Naive thymus-derived CD4-positive, alpha-beta T cell (primary cell): ENCODE data around the gene SPON2. TPM values are rescaled to one million over a fixed set of nuclear protein-coding genes. Genes with fewer than 3 reads are reported as not detected.
A peak's percentile ranks its signal among the peaks of the same experiment; 100 is the strongest.

Source experiments
- ATAC-seq: fragments of 150-1000 bp; cut with Tn5 transposase; 2 replicates; pipeline ENCODE4 v1.10.0; 2021; ENCODE audit warnings: mild to moderate bottlenecking, moderate library complexity
- CTCF ChIA-PET: fragments of 350-600 bp; sonication (Branson Sonifier 250); formaldehyde crosslinking; loops from one replicate; lab custom pipeline; 2021; ENCODE audit warnings: antibody characterized with exemption; lab: Charles Lee
- POLR2A ChIA-PET: fragments of 350-600 bp; sonication (Branson Sonifier 250); formaldehyde crosslinking; loops from one replicate; lab custom pipeline; 2021; ENCODE audit warnings: antibody characterized with exemption, inconsistent platforms; lab: Charles Lee
- DNase-seq, 9 donors: peaks; one replicate each; pipeline versions ENCODE4 v3.0.0 to v3.0.0-alpha.2; 2020 to 2022; ENCODE audit warnings: mixed read lengths in 1 of 9
- H3K27ac ChIP-seq: one replicate; pipeline ENCODE4 v1.7.0; 2013; ENCODE audit warnings: mild to moderate bottlenecking, low read depth, low read length, moderate library complexity
- H3K27me3 ChIP-seq, 2 donors: one replicate each; pipeline ENCODE4 v1.7.0; 2013; ENCODE audit warnings: low read length in 2 of 2, mild to moderate bottlenecking in 2 of 2, moderate library complexity in 2 of 2; ENCODE audit not compliant: control insufficient read depth in 2 of 2, insufficient read depth in 2 of 2
- H3K36me3 ChIP-seq, 3 experiments: 1 replicate in 2 of 3; 2 replicates in 1 of 3; pipeline ENCODE4 v1.7.0; 2013; ENCODE audit warnings: low read length in 3 of 3, mild to moderate bottlenecking in 3 of 3, moderate library complexity in 1 of 3; ENCODE audit not compliant: insufficient read depth in 3 of 3, control insufficient read depth in 2 of 3
- H3K4me1 ChIP-seq, 2 donors: one replicate each; pipeline ENCODE4 v1.7.0; 2013; ENCODE audit warnings: low read length in 2 of 2, mild to moderate bottlenecking in 2 of 2, moderate library complexity in 1 of 2; ENCODE audit not compliant: control insufficient read depth in 2 of 2, insufficient read depth in 2 of 2
- H3K4me3 ChIP-seq: 2 replicates; pipeline ENCODE4 v1.7.0; 2013; ENCODE audit warnings: mild to moderate bottlenecking, low read length
- H3K9me3 ChIP-seq, 3 experiments: 1 replicate in 2 of 3; 2 replicates in 1 of 3; pipeline ENCODE4 v1.7.0; 2013; ENCODE audit warnings: low read length in 3 of 3; ENCODE audit not compliant: control insufficient read depth in 2 of 3
- H3K27ac Mint-ChIP-seq, 9 donors: one replicate each; pipeline ENCODE4 v1.8.0; 2020 to 2022; ENCODE audit warnings: mixed read lengths in 9 of 9, mild to moderate bottlenecking in 8 of 9, moderate library complexity in 5 of 9, inconsistent platforms in 2 of 9
- H3K27me3 Mint-ChIP-seq, 5 donors: one replicate each; pipeline ENCODE4 v1.8.0; 2021 to 2022; ENCODE audit warnings: mixed read lengths in 5 of 5, mild to moderate bottlenecking in 1 of 5
- H3K36me3 Mint-ChIP-seq, 5 donors: one replicate each; pipeline ENCODE4 v1.8.0; 2020 to 2022; ENCODE audit warnings: mixed read lengths in 5 of 5, mild to moderate bottlenecking in 3 of 5, inconsistent platforms in 1 of 5
- H3K4me1 Mint-ChIP-seq, 7 donors: one replicate each; pipeline ENCODE4 v1.8.0; 2020 to 2022; ENCODE audit warnings: mixed read lengths in 7 of 7, mild to moderate bottlenecking in 3 of 7, inconsistent platforms in 1 of 7
- H3K4me3 Mint-ChIP-seq, 10 donors: one replicate each; pipeline ENCODE4 v1.8.0; 2020 to 2022; ENCODE audit warnings: mild to moderate bottlenecking in 10 of 10, mixed read lengths in 10 of 10, moderate library complexity in 6 of 10, inconsistent platforms in 2 of 10
- H3K9me3 Mint-ChIP-seq, 11 donors: one replicate each; pipeline ENCODE4 v1.8.0; 2020 to 2022; ENCODE audit warnings: mixed read lengths in 11 of 11, mild to moderate bottlenecking in 4 of 11, inconsistent platforms in 1 of 11, moderate library complexity in 1 of 11
- intact Hi-C, 2 donors: fragments of 100-400 bp; cut with micrococcal nuclease; formaldehyde crosslinking; loops; one replicate each; pipeline ENCODE4 v1.15.1; 2023
- polyA plus RNA-seq, 2 donors: library from polyadenylated mRNA; unstranded; fragments of 300-500 nt; fragmentation: Illumina TruSeq; gene quantifications; one replicate each; pipeline ENCODE4 v1.2.3, GENCODE V29; 2021
- total RNA-seq, 6 experiments: library from RNA in 5 of 6; stranded (reverse) in 5 of 6; gene quantifications; 1 replicate in 5 of 6; 2 replicates in 1 of 6; pipeline ENCODE4 v1.2.3 and lab custom pipeline; 2021 to 2026

The SPON2 gene
- total and polyA plus RNA-seq, 7 experiments from 2014 or later: 2.8 to 79.1 (median 6.5) TPM

- H3K4me1 Mint-ChIP-seq: peaks cover 8 to 21% (median 13%) of the 10 kb centered on the region in 7 donors
- intact Hi-C loops: no loop called here
- Histone ChIP-seq H3K9me3 (no peaks in the 10 kb centered on the region), H3K4me3 (no peak overlapping the region), H3K27ac (no peak overlapping the region), H3K36me3 (no peaks in the 10 kb centered on the region), H3K27me3 (no peaks in the 10 kb centered on the region), H3K4me1 (peaks cover 3 to 17% of the 10 kb centered on the region in 2 donors)
- ATAC-seq: no peak
- peaks cover 0 to 21% (median under 1%) of the 10 kb centered on the region in 5 donors for H3K27me3 Mint-ChIP-seq
- peak overlapping the region in 2 of 9 donors; percentile 45 to 62 for H3K27ac Mint-ChIP-seq
- no peak for DNase-seq
- no peak overlapping the region for H3K4me3 Mint-ChIP-seq
- H3K36me3 Mint-ChIP-seq: no peaks in the 10 kb centered on the region
- no peaks in the 10 kb centered on the region for H3K9me3 Mint-ChIP-seq
- ChIA-PET POLR2A (interaction anchor here (3.5 kb wide), 1 partner anchor 84 kb away, joined by 13 read pairs; the partner anchor contains the start of gene CTBP1), CTCF (interaction anchor here (1.2 to 4.2 kb wide), 2 partner anchors 35 to 103 kb away, joined by 3 to 43 read pairs; no protein-coding TSS in a partner anchor)
Measured at GRCh38 chr4:1164956-1165545, 7.3 kb downstream of the SPON2 start.

GRCh38 chr4:1164444-1164843 lies 7.9 kb downstream of the SPON2 start:
- Histone ChIP-seq H3K27me3 (no peaks in the 10 kb centered on the region), H3K27ac (no peak overlapping the region), H3K36me3 (no peaks in the 10 kb centered on the region), H3K9me3 (no peaks in the 10 kb centered on the region), H3K4me1 (peaks cover 3 to 17% of the 10 kb centered on the region in 2 donors), H3K4me3 (no peak overlapping the region)
- Mint-ChIP-seq H3K27ac (peak overlapping the region in 1 of 9 donors; percentile 45), H3K4me3 (no peak overlapping the region), H3K27me3 (peaks cover 0 to 23% (median 0%) of the 10 kb centered on the region in 5 donors), H3K9me3 (no peaks in the 10 kb centered on the region), H3K36me3 (no peaks in the 10 kb centered on the region), H3K4me1 (peaks cover 8 to 21% (median 13%) of the 10 kb centered on the region in 7 donors)
- ChIA-PET POLR2A (no interaction called here), CTCF (interaction anchor here (0.8 to 1.6 kb wide), 2 partner anchors 18 to 34 kb away, joined by 3 read pairs; no protein-coding TSS in a partner anchor)
- DNase-seq: no peak
- ATAC-seq: no peak
- intact Hi-C loops: no loop called here

GRCh38 chr4:1164040-1164439 lies 8.3 kb downstream of the SPON2 start:
- Histone ChIP-seq H3K9me3 (no peaks in the 10 kb centered on the region), H3K27me3 (no peaks in the 10 kb centered on the region), H3K4me1 (peaks cover 3 to 17% of the 10 kb centered on the region in 2 donors), H3K27ac (no peak overlapping the region), H3K36me3 (no peaks in the 10 kb centered on the region), H3K4me3 (no peak overlapping the region)
- peaks cover 8 to 20% (median 13%) of the 10 kb centered on the region in 7 donors for H3K4me1 Mint-ChIP-seq
- H3K36me3 Mint-ChIP-seq: no peaks in the 10 kb centered on the region
- intact Hi-C loops: no loop called here
- DNase-seq (no peak), ATAC-seq (no peak)
- H3K9me3 Mint-ChIP-seq: no peaks in the 10 kb centered on the region
- H3K27me3 Mint-ChIP-seq: peaks cover 0 to 26% (median 3%) of the 10 kb centered on the region in 5 donors
- no peak overlapping the region for H3K4me3 Mint-ChIP-seq
- H3K27ac Mint-ChIP-seq: no peak overlapping the region
- CTCF ChIA-PET: interaction anchor here (0.8 to 1.6 kb wide), 2 partner anchors 18 to 33 kb away, joined by 3 read pairs; no protein-coding TSS in a partner anchor
- POLR2A ChIA-PET: interaction anchor here (0.6 kb wide), 1 partner anchor 127 kb away, joined by 3 read pairs; no protein-coding TSS in a partner anchor

- intact Hi-C loops: no loop called here
- Histone ChIP-seq H3K27ac (no peak overlapping the region), H3K4me3 (no peak overlapping the region), H3K9me3 (no peaks in the 10 kb centered on the region), H3K4me1 (no peaks in the 10 kb centered on the region), H3K36me3 (no peaks in the 10 kb centered on the region), H3K27me3 (no peaks in the 10 kb centered on the region)
- H3K27me3 Mint-ChIP-seq: peaks cover 2 to 48% (median 5%) of the 10 kb centered on the region in 5 donors
- ChIA-PET POLR2A (no interaction called here), CTCF (no interaction called here)
- DNase-seq (no peak), ATAC-seq (no peak)
- peaks cover 0 to 9% (median 1%) of the 10 kb centered on the region in 7 donors for H3K4me1 Mint-ChIP-seq
- peaks cover 0 to 14% (median 4%) of the 10 kb centered on the region in 5 donors for H3K36me3 Mint-ChIP-seq
- no peak overlapping the region for H3K4me3 Mint-ChIP-seq
- H3K9me3 Mint-ChIP-seq: peaks cover 0 to 14% (median 4%) of the 10 kb centered on the region in 11 donors
- no peak overlapping the region for H3K27ac Mint-ChIP-seq
Measured at GRCh38 chr4:1160351-1160750, 12.0 kb downstream of the SPON2 start.

GRCh38 chr4:1156069-1156468 lies 16.3 kb downstream of the SPON2 start:
- Histone ChIP-seq H3K4me1 (no peaks in the 10 kb centered on the region), H3K27me3 (no peaks in the 10 kb centered on the region), H3K27ac (no peak overlapping the region), H3K4me3 (no peak overlapping the region), H3K36me3 (no peaks in the 10 kb centered on the region), H3K9me3 (no peaks in the 10 kb centered on the region)
- no peak for ATAC-seq
- Mint-ChIP-seq H3K36me3 (peaks cover 0 to 18% (median 4%) of the 10 kb centered on the region in 5 donors), H3K4me3 (no peak overlapping the region), H3K27ac (no peak overlapping the region), H3K9me3 (peaks cover 0 to 14% (median 4%) of the 10 kb centered on the region in 11 donors), H3K4me1 (no peaks in the 10 kb centered on the region), H3K27me3 (peaks cover 15 to 57% (median 25%) of the 10 kb centered on the region in 5 donors)
- DNase-seq: no peak
- ChIA-PET POLR2A (no interaction called here), CTCF (no interaction called here)
- intact Hi-C loops: no loop called here

- H3K4me3 ChIP-seq: no peak overlapping the region
- CTCF ChIA-PET: no interaction called here
- Mint-ChIP-seq H3K27me3 (peaks cover 15 to 52% (median 22%) of the 10 kb centered on the region in 5 donors), H3K4me3 (no peak overlapping the region), H3K36me3 (peaks cover 0 to 18% (median 4%) of the 10 kb centered on the region in 5 donors), H3K4me1 (no peaks in the 10 kb centered on the region), H3K9me3 (peaks cover 0 to 14% (median 4%) of the 10 kb centered on the region in 11 donors), H3K27ac (no peak overlapping the region)
- no peak overlapping the region for H3K27ac ChIP-seq
- intact Hi-C loops: no loop called here
- no peaks in the 10 kb centered on the region for H3K4me1 ChIP-seq
- ATAC-seq (no peak), DNase-seq (no peak)
- POLR2A ChIA-PET: no interaction called here
- H3K36me3 ChIP-seq: no peaks in the 10 kb centered on the region
- no peaks in the 10 kb centered on the region for H3K27me3 ChIP-seq
- no peaks in the 10 kb centered on the region for H3K9me3 ChIP-seq
Measured at GRCh38 chr4:1155314-1155713, 17.1 kb downstream of the SPON2 start.
